Measurements from ENCODE around the gene MRPS11. TPM values are rescaled to one million over a fixed set of nuclear protein-coding genes. Genes with fewer than 3 reads are reported as not detected.

MRPS11 gene
- total and polyA plus RNA-seq, 10 of the 15 experiments (the other 5 are each of a cell fraction or from before 2014, with no cell fraction given) = 37.1 to 148 (median 68.7) TPM

- TF ChIP-seq IKZF2 (IDR thresholded peaks at IDR 0.05) (no peak), MEF2A (IDR thresholded peaks at IDR 0.05; ENCODE audit: insufficient read depth, low read depth, low read length) (no peak), HCFC1 (IDR thresholded peaks at IDR 0.05; ENCODE audit: low read length) (no peak), ZSCAN29 (IDR thresholded peaks at IDR 0.05) (no peak)
These were observed 23.6 kb downstream of the MRPS11 start (continued) for GRCh38 chr15:88491158-88491557.

GRCh38 chr15:88493844-88494243 lies 26.3 kb downstream of the MRPS11 start:
- 77% methylated on average over 10 of the region's 10 CpGs for WGBS (ENCODE audit: insufficient coverage, insufficient replicate concordance, low lambda C conversion rate, missing lambda C conversion rate)
- BruUV-seq (replicated peaks) = no TSS peak
- no peak overlapping the region for H3K27ac ChIP-seq (ENCODE audit: control insufficient read depth, insufficient read depth)
- intact Hi-C loops (cut with micrococcal nuclease; ENCODE audit: unreplicated experiment) = no loop called here
- no peaks in the 10 kb centered on the region for H3K9me3 ChIP-seq (replicated peaks; ENCODE audit: control insufficient read depth, insufficient read depth, low read length)
- ChIA-PET CTCF (interaction anchor here (1.2 kb wide), 1 partner anchor 25 kb away, joined by 3 read pairs; no protein-coding TSS in a partner anchor), SMC1A (ENCODE audit: uncharacterized antibody, unreplicated experiment) (interaction anchor here (0.6 kb wide), 1 partner anchor 298 kb away, joined by 3 read pairs; no protein-coding TSS in a partner anchor), POLR2A (no interaction called here), RAD21 (ENCODE audit: unreplicated experiment) (no interaction called here)
- ATAC-seq (no peak), FAIRE-seq (no peak), DNase-seq (ENCODE audit: low read depth, low spot score) (no peak)
- no peaks in the 10 kb centered on the region for H3K79me2 ChIP-seq (ENCODE audit: control insufficient read depth, insufficient read depth, low read length)
- no peak overlapping the region for H2AFZ ChIP-seq (ENCODE audit: control insufficient read depth, low read depth, low read length)
- TF ChIP-seq MXI1 (IDR thresholded peaks at IDR 0.05; ENCODE audit: low read depth, low read length) = no peak
- no peak for TF ChIP-seq YBX1 (IDR thresholded peaks at IDR 0.05)
- no peak for TF ChIP-seq SP1 (IDR thresholded peaks at IDR 0.05; ENCODE audit: low read depth, low read length)
- no peak for TF ChIP-seq MTA3 (IDR thresholded peaks at IDR 0.05; ENCODE audit: borderline replicate concordance, low read length)
- TF ChIP-seq MYC (IDR thresholded peaks at IDR 0.05; ENCODE audit: insufficient read depth, insufficient read length, insufficient replicate concordance, low read length, severe bottlenecking) = no peak
- no peak for TF ChIP-seq TCF12 (IDR thresholded peaks at IDR 0.05; ENCODE audit: low read depth, low read length)
- TF ChIP-seq CBX3 (IDR thresholded peaks at IDR 0.05; ENCODE audit: borderline replicate concordance, low read depth) = no peak
- no peak for TF ChIP-seq SUPT20H (IDR thresholded peaks at IDR 0.05; ENCODE audit: borderline replicate concordance, control insufficient read depth, low read depth, low read length)
- no peaks in the 10 kb centered on the region for H3K36me3 ChIP-seq (ENCODE audit: control insufficient read depth in 2 of 2, insufficient read depth in 2 of 2, low read length in 1 of 2)
- in situ Hi-C loops (cut with MboI) = no loop called here
- H3K4me1 ChIP-seq (ENCODE audit: control insufficient read depth, insufficient read depth, low read length) = no peaks in the 10 kb centered on the region
- no peak overlapping the region for H3K4me2 ChIP-seq (ENCODE audit: control insufficient read depth, insufficient read depth)
- no peak overlapping the region for H3K4me3 ChIP-seq
- H4K20me1 ChIP-seq (ENCODE audit: control insufficient read depth, insufficient read depth) = no peaks in the 10 kb centered on the region
- no peaks in the 10 kb centered on the region for H3K27me3 ChIP-seq (replicated peaks in 1 of 2; ENCODE audit: control insufficient read depth in 2 of 2, insufficient read depth in 2 of 2, low read length in 1 of 2)
- H3K9ac ChIP-seq (ENCODE audit: control insufficient read depth, insufficient read depth, low read length) = no peak overlapping the region
